IPS DF 6.9 (cell line): ENCODE measurements around the gene DECR2.
A peak's percentile ranks its signal among the peaks of the same experiment; 100 is the strongest.

Source experiments
- DNase-seq: peaks from one replicate; pipeline ENCODE4 v3.0.0-alpha.2; 2013; ENCODE audit warnings: low read depth, low spot score
- H3K27ac ChIP-seq: one replicate; pipeline ENCODE4 v1.5.1; 2013; ENCODE audit warnings: low read length, control low read depth
- H3K27me3 ChIP-seq: 2 replicates; pipeline ENCODE4 v1.6.1; 2013; ENCODE audit warnings: mild to moderate bottlenecking, low read length; ENCODE audit not compliant: control insufficient read depth, insufficient read depth
- H3K36me3 ChIP-seq: 2 replicates; pipeline ENCODE4 v1.6.1; 2013; ENCODE audit warnings: low read length; ENCODE audit not compliant: control insufficient read depth, insufficient read depth
- H3K4me1 ChIP-seq: 2 replicates; pipeline ENCODE4 v1.6.1; 2013; ENCODE audit warnings: low read length; ENCODE audit not compliant: control insufficient read depth, insufficient read depth
- H3K4me3 ChIP-seq: 2 replicates; pipeline ENCODE4 v1.5.1; 2013; ENCODE audit warnings: mild to moderate bottlenecking, low read length
- H3K9me3 ChIP-seq: 2 replicates; pipeline ENCODE4 v1.6.1; 2013; ENCODE audit warnings: low read length, inconsistent platforms; ENCODE audit not compliant: control insufficient read depth, insufficient read depth
- WGBS: extraction: QIAGEN DNeasy Blood & Tissue Kit; methylation state at CpG from one replicate; pipeline ENCODE4 v1.1.7; 2013; ENCODE audit warnings: mixed read lengths, missing lambda C conversion rate; ENCODE audit not compliant: insufficient read length, insufficient coverage; 5-methylcytosine and 5-hydroxymethylcytosine counted together

DECR2 gene

DNA sequence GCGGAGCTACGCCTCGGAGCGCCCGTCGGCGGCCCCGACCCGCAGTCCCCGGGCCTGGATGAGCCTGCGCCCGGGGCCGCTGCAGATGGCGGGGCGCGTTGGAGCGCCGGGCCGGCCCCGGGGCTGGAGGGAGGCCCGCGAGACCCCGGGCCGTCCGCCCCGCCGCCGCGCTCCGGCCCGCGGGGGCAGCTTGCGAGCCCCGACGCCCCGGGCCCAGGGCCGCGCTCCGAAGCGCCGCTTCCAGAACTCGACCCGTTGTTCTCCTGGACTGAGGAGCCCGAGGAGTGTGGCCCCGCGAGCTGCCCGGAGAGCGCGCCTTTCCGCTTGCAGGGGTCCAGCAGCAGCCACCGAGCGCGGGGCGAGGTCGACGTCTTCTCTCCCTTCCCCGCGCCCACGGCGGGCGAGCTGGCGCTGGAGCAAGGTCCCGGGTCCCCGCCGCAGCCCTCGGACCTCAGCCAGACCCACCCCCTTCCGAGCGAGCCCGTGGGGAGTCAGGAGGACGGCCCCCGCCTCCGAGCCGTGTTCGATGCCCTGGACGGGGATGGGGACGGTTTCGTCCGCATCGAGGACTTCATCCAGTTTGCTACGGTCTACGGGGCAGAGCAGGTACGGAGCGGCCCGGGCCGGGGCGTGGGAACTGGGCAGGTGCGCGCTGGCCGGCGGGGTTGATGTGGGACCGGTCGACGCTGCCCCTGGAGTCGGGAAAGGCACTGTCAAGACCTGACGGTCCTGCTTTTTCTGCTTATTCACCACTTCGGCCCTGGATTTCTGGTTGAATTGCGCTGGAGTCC is 24.6 kb downstream of the DECR2 start:
- no CpG with 5 or more reads among the region's 97 CpGs for WGBS
- DNase-seq: no peak
- Histone ChIP-seq H3K27ac (no peak overlapping the region), H3K36me3 (no peaks in the 10 kb centered on the region), H3K9me3 (no peaks in the 10 kb centered on the region), H3K4me1 (no peaks in the 10 kb centered on the region), H3K27me3 (peaks cover 15% of the 10 kb centered on the region), H3K4me3 (peak overlapping the region; percentile 59)

DNA sequence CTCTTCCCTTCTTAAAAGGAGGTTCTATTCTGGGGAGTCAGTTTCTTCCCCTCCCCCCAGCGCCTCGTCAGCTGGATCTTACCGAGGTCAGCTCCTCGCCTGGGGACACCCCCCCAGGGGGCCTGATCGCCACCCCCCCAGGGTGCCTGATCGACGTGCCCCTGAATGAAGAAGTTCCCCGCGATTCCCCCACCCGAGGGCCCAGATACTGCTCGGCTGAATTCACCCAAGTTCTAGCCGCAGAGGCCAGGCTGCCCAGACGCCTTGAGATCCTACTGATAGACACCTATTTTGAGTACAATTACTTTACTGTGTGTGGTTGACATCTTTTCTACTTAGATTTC is 25.2 kb downstream of the DECR2 start:
- Histone ChIP-seq H3K27me3 (peaks cover 15% of the 10 kb centered on the region), H3K4me1 (no peaks in the 10 kb centered on the region), H3K27ac (no peak overlapping the region), H3K9me3 (no peaks in the 10 kb centered on the region), H3K36me3 (no peaks in the 10 kb centered on the region), H3K4me3 (peak overlapping the region; percentile 59; the same call in 1 of the 2 replicates)
- DNase-seq: no peak
- WGBS: no CpG with 5 or more reads among the region's 13 CpGs

DNA sequence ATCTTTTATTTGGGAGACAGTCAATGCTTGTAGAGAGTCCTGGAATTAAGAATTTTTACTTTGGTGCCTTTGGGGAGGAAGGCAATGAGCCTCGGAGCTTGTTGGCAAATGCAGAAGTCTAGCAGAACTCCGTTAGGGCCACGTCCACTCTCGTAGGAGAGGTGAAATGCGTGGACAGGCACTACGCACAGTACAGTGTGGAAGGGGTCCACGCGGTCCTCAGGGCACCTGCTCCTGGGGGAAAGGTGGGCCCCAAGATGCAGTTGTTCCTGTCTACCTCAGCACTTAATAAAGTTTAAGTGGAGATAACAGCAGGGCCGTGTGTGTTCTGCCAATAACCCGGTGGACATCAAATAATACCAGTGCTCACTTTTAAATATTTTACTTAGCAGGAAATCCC is 25.6 kb downstream of the DECR2 start:
- no CpG with 5 or more reads among the region's 10 CpGs for WGBS
- no peak overlapping the region for H3K4me3 ChIP-seq

DNA sequence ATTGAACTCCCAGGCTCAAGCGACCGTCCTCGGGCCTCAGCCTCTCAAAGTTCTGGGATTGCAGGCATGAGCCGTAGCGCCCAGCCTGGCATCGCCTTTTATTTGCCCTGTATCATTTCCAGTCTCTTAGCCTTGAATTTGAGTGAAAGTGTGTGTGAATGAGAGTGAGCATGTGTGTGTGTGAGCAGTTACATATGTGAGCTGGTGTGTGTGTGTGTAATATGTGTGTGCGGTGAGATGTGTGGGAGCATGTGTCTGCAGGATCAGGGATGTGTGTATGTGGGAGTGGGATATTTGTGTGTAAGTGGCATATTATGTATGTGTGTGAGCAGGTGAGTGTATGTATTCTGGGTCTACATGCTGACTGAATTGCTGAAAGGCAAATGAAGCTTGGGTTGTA is 29.2 kb downstream of the DECR2 start:
- no peak overlapping the region for H3K4me3 ChIP-seq
- H3K9me3 ChIP-seq: no peaks in the 10 kb centered on the region
- no peak overlapping the region for H3K27ac ChIP-seq
- H3K36me3 ChIP-seq: no peaks in the 10 kb centered on the region
- H3K4me1 ChIP-seq: no peaks in the 10 kb centered on the region
- WGBS: 100% methylated on average over 1 of the region's 7 CpGs
- peaks cover 1% of the 10 kb centered on the region; the same call in 1 of the 2 replicates for H3K27me3 ChIP-seq
- DNase-seq: no peak

More for the DNA sequence above, 25.6 kb downstream of the DECR2 start:
- Histone ChIP-seq H3K9me3 (no peaks in the 10 kb centered on the region), H3K27me3 (peaks cover 15% of the 10 kb centered on the region), H3K36me3 (no peaks in the 10 kb centered on the region), H3K27ac (no peak overlapping the region), H3K4me1 (no peaks in the 10 kb centered on the region)
- no peak for DNase-seq

DNA sequence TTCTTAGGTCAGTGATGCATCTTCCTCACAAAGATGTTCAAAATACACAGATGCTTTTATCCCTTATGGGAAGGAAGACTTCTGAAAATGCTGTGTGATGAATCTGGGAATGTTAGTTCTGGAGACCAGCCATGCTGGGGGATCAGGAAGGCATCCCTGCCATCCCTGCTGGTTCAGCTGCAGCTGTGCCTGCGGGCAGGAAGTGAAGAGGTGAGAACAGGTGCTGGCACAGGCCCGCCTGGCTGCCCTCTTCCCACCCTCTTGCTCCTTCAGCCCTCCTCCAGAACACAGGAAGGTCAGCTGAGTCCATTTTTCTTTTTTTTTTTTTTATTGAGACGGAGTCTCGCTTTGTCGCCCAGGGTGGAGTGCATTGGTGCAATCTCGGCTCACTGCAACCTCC is 38.9 kb downstream of the DECR2 start:
- no peak overlapping the region for H3K4me3 ChIP-seq
- no peak for DNase-seq
- no peaks in the 10 kb centered on the region for H3K4me1 ChIP-seq
- H3K36me3 ChIP-seq: no peaks in the 10 kb centered on the region
- WGBS: no CpG with 5 or more reads among the region's 6 CpGs
- no peaks in the 10 kb centered on the region for H3K9me3 ChIP-seq
- H3K27me3 ChIP-seq: no peaks in the 10 kb centered on the region
- no peak overlapping the region for H3K27ac ChIP-seq

DNA sequence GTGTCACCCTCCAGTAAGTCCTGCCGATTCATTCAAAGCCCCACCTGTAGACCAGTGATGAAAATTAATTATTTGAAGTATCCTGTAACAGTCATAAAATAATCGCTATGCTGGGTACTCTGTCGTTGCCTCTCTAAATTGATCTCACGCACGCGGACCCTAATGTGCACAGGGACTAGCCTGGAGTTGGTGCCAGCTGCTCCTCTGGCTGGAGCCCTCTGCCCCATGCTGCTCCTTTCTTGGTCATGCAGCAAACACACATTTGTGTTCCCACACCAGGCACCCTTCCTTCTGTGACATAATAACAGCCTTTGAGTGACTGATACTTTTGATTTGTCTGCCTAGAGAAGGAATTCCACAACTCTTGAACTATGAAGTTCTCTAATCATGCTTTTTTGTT is 39.8 kb downstream of the DECR2 start:
- Histone ChIP-seq H3K27me3 (no peaks in the 10 kb centered on the region), H3K4me1 (no peaks in the 10 kb centered on the region), H3K4me3 (no peak overlapping the region), H3K36me3 (no peaks in the 10 kb centered on the region), H3K9me3 (no peaks in the 10 kb centered on the region), H3K27ac (no peak overlapping the region)
- no CpG with 5 or more reads among the region's 6 CpGs for WGBS
- DNase-seq: no peak

DNA sequence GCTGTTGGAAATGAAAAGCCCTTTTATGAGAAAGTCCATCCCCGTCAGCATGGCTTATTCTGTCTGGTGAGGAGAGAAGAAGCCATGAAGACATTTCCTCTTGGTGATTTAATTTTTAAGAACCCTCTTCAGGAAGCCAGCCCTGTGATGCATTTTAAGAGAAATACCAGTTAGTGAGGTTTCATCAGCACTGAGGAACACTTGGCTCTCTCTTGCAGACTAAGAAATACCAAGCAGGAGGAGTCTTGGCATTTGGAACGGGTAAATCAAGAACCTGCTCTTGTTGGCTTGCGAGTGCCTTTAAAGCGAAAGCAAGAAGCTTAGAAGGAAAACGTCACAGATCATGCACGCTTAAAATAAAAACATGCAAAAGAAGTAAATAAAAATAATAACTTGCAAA is 41.3 kb downstream of the DECR2 start:
- DNase-seq: no peak
- no peaks in the 10 kb centered on the region for H3K4me1 ChIP-seq
- H3K27ac ChIP-seq: no peak overlapping the region
- H3K9me3 ChIP-seq: no peaks in the 10 kb centered on the region
- H3K4me3 ChIP-seq: no peak overlapping the region
- no peaks in the 10 kb centered on the region for H3K27me3 ChIP-seq
- H3K36me3 ChIP-seq: no peaks in the 10 kb centered on the region
- no CpG with 5 or more reads among the region's 6 CpGs for WGBS

DNA sequence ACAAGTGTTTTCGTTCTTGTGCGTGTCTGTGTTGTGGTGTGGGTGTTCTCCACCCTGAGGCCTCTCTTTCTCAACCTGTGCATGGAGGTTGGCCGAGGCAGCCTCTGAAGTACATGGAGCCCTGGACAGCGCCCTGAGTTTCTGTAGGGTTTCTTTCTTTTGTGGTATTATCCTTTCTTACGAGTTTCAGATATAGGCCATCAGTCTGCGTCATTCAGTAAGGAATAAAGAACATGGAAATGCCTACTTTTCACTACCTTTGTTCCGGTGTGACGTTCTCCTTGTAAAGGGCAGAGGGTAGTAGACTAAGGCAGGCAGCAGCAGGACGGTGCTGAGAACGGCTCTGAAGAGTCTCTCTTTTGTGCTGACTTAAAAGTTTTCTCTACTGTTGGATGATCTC is 42.3 kb downstream of the DECR2 start:
- Histone ChIP-seq H3K4me3 (no peak overlapping the region), H3K36me3 (no peaks in the 10 kb centered on the region), H3K4me1 (no peaks in the 10 kb centered on the region), H3K27me3 (no peaks in the 10 kb centered on the region), H3K27ac (no peak overlapping the region), H3K9me3 (no peaks in the 10 kb centered on the region)
- no CpG with 5 or more reads among the region's 10 CpGs for WGBS
- no peak for DNase-seq

DNA sequence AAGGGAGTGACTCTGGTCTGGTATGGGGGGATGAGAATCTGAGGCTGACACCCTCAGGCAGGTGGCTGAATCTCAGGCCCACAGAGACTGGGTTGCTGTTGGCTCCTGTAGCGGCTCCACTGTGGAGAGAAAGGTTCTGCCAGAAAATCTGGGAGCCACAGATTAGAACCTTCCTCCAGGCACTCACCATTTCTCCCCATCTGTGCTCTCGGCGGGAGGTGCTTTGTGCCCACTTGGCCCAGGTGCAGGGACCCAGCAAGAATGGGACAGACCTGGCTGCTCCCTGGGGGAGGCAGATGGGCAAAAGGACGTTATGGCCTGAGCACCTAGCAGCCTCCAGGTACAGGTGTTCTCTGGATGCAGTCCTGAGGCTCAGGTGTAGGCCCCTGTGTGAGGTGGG is 43.9 kb downstream of the DECR2 start:
- no peak overlapping the region for H3K27ac ChIP-seq
- H3K36me3 ChIP-seq: no peaks in the 10 kb centered on the region
- no peaks in the 10 kb centered on the region; the same call in 1 of the 2 replicates for H3K4me1 ChIP-seq
- no peaks in the 10 kb centered on the region for H3K27me3 ChIP-seq
- H3K9me3 ChIP-seq: no peaks in the 10 kb centered on the region
- H3K4me3 ChIP-seq: no peak overlapping the region
- WGBS: no CpG with 5 or more reads among the region's 4 CpGs
- no peak for DNase-seq

DNA sequence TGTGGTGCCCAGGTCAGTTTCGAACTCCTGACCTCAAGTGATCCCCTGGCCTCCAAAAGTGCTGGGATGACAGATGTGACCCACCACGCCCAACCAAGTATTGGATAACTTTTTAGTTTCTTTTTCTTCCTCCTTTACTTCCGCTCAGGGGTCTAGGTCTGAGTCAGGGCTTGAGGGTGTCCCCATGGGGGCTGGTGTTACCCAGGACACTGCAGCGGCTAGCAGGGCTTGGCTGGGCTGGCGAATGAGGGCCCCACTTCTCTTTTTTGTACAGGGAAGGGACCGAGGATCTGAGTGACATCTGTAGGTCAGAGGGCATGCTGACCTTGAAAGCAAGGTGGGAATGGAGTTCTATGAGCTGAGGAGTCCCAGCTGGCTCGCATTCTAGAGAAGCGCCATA is 48.7 kb downstream of the DECR2 start:
- H3K4me1 ChIP-seq: no peaks in the 10 kb centered on the region; the same call in 1 of the 2 replicates
- H3K27me3 ChIP-seq: no peaks in the 10 kb centered on the region
- H3K36me3 ChIP-seq: no peaks in the 10 kb centered on the region
- H3K4me3 ChIP-seq: no peak overlapping the region
- H3K27ac ChIP-seq: no peak overlapping the region
- no CpG with 5 or more reads among the region's 8 CpGs for WGBS
- H3K9me3 ChIP-seq: no peaks in the 10 kb centered on the region
- DNase-seq: no peak
